Natural killer cell (primary cell): Measurements from ENCODE around the gene NAT9. TPM values are rescaled to one million over a fixed set of nuclear protein-coding genes. Genes with fewer than 3 reads are reported as not detected.

Experiments used
- ATAC-seq, 3 donors: fragments of 150-1000 bp in 2 of 3; fragments of 200-7000 bp in 1 of 3; cut with Tn5 transposase; 1 replicate in 1 of 3; 2 replicates in 2 of 3; pipeline ENCODE4 v1.10.0; 2021; ENCODE audit warnings: mild to moderate bottlenecking in 2 of 3, moderate library complexity in 2 of 3
- DNase-seq, 2 donors: peaks; one replicate each; pipeline versions ENCODE4 v3.0.0 to v3.0.0-alpha.2; 2013 to 2021; ENCODE audit warnings: mixed read lengths in 1 of 2
- H3K27ac ChIP-seq: one replicate; pipeline ENCODE4 v1.5.1; 2013; ENCODE audit warnings: mild to moderate bottlenecking, low read length
- H3K27me3 ChIP-seq: one replicate; pipeline ENCODE4 v1.6.1; 2013; ENCODE audit warnings: low read length; ENCODE audit not compliant: control insufficient read depth, insufficient read depth
- H3K36me3 ChIP-seq: one replicate; pipeline ENCODE4 v1.6.1; 2013; ENCODE audit warnings: low read length; ENCODE audit not compliant: control insufficient read depth, insufficient read depth
- H3K4me1 ChIP-seq: one replicate; pipeline ENCODE4 v1.6.1; 2013; ENCODE audit warnings: low read length; ENCODE audit not compliant: control insufficient read depth, insufficient read depth
- H3K4me3 ChIP-seq: one replicate; pipeline ENCODE4 v1.5.1; 2013; ENCODE audit warnings: low read length
- H3K9me3 ChIP-seq: one replicate; pipeline ENCODE4 v1.6.1; 2013; ENCODE audit warnings: low read length; ENCODE audit not compliant: control insufficient read depth, insufficient read depth
- H3K27ac Mint-ChIP-seq, 2 donors: one replicate each; pipeline ENCODE4 v1.8.0; 2022; ENCODE audit warnings: mild to moderate bottlenecking in 2 of 2, mixed read lengths in 2 of 2, moderate library complexity in 1 of 2
- H3K27me3 Mint-ChIP-seq, 2 donors: one replicate each; pipeline ENCODE4 v1.8.0; 2022; ENCODE audit warnings: low read depth in 2 of 2, mixed read lengths in 2 of 2
- H3K36me3 Mint-ChIP-seq: one replicate; pipeline ENCODE4 v1.8.0; 2022; ENCODE audit warnings: mixed read lengths
- H3K4me1 Mint-ChIP-seq, 2 donors: one replicate each; pipeline ENCODE4 v1.8.0; 2022; ENCODE audit warnings: mixed read lengths in 2 of 2
- H3K4me3 Mint-ChIP-seq: one replicate; pipeline ENCODE4 v1.8.0; 2022; ENCODE audit warnings: mild to moderate bottlenecking, moderate library complexity, mixed read lengths
- H3K9me3 Mint-ChIP-seq, 2 donors: one replicate each; pipeline ENCODE4 v1.8.0; 2022; ENCODE audit warnings: mixed read lengths in 2 of 2
- WGBS: methylation state at CpG from one replicate; pipeline ENCODE4 v1.1.7; 2013; ENCODE audit warnings: missing lambda C conversion rate; ENCODE audit not compliant: insufficient coverage; 5-methylcytosine and 5-hydroxymethylcytosine counted together
- intact Hi-C: fragments of 100-400 bp; cut with micrococcal nuclease; formaldehyde crosslinking; loops from one replicate; pipeline ENCODE4 v1.14.2; 2022
- total RNA-seq, 4 donors: library from RNA; stranded (reverse); fragments of 120-200 nt in 1 of 4; gene quantifications; one replicate each; pipeline versions ENCODE4 v1.2.3 to v1.2.4, GENCODE V29; 2013 to 2022
- TF ChIP-seq, protein P1 (sequence below): fragments of 200-600 bp; IDR thresholded peaks from one replicate; pipeline ENCODE4 v1.8.0; 2022; ENCODE audit warnings: antibody characterized with exemption

Gene NAT9
- total RNA-seq, 3 donors from 2014 or later (not counting 1 experiment from before 2014, with no cell fraction given), result 20.0 to 27.2 (median 24.8) TPM

DNA sequence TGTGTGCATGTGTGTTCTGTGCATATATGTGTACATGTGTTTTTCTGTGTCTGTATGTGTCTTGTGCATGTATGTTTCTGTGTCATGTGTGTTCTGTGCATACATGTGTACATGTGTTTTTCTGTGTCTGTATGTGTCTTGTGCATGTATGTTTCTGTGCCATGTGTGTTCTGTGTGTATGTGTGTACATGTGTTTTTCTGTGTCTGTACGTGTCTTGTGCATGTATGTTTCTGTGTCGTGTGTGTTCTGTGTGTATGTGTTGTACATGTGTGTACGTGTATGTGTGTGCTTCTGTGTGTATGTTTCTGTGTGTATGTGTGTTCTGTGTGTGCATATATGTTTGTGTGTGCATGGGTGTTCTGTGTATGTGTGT, 47.5 kb downstream of the NAT9 start:
- H3K27ac Mint-ChIP-seq, result no peak overlapping the region
- no peak overlapping the region for H3K27ac ChIP-seq
- no peak overlapping the region for H3K4me3 Mint-ChIP-seq
- 94% methylated on average over 3 of the region's 3 CpGs for WGBS
- H3K4me1 Mint-ChIP-seq, result peaks cover 9 to 10% of the 10 kb centered on the region in 2 donors
- no peaks in the 10 kb centered on the region for H3K27me3 Mint-ChIP-seq
- no peaks in the 10 kb centered on the region for H3K36me3 Mint-ChIP-seq
- DNase-seq (no peak), ATAC-seq (no peak)
- peaks cover 50% of the 10 kb centered on the region for H3K4me1 ChIP-seq
- H3K36me3 ChIP-seq, result no peaks in the 10 kb centered on the region
- H3K4me3 ChIP-seq, result no peak overlapping the region
- H3K9me3 Mint-ChIP-seq, result no peaks in the 10 kb centered on the region
- TF ChIP-seq, protein P1, sequence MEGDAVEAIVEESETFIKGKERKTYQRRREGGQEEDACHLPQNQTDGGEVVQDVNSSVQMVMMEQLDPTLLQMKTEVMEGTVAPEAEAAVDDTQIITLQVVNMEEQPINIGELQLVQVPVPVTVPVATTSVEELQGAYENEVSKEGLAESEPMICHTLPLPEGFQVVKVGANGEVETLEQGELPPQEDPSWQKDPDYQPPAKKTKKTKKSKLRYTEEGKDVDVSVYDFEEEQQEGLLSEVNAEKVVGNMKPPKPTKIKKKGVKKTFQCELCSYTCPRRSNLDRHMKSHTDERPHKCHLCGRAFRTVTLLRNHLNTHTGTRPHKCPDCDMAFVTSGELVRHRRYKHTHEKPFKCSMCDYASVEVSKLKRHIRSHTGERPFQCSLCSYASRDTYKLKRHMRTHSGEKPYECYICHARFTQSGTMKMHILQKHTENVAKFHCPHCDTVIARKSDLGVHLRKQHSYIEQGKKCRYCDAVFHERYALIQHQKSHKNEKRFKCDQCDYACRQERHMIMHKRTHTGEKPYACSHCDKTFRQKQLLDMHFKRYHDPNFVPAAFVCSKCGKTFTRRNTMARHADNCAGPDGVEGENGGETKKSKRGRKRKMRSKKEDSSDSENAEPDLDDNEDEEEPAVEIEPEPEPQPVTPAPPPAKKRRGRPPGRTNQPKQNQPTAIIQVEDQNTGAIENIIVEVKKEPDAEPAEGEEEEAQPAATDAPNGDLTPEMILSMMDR, result no peak
- intact Hi-C loops, result no loop called here
- no peaks in the 10 kb centered on the region for H3K27me3 ChIP-seq
- peaks cover 5% of the 10 kb centered on the region for H3K9me3 ChIP-seq

DNA sequence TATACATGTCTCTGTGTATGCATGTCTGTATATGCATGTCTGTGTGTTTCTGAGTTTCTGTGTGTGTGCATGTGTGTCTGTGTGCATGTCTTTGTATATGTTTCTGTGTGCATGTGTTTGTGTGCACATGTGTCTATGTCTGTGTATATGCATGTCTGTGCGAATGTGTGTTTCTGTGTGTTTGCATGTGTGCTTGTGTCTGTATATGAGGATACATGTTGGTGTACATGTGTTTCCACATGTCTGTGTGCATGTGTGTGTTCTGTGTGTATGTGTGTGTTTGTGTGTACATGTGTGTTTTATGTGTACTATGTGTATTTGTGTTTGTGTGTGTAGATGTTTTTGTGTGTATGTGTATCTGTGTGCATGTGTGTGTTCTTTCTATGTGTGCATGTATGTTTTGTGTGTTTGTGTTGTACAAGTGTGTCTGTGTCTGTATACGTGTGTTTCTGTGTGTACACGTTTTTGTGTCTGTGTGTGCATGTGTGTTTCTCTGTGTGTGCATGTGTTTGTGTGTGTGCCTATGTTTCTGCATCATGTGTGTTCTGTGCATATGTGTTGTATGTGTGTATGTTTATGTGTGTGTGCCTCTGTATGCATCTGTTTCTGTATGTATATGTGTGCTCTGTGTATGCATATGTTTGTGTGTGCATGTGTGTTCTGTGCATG, 48.0 kb downstream of the NAT9 start:
- ATAC-seq (no peak), DNase-seq (no peak)
- H3K4me3 Mint-ChIP-seq, result no peak overlapping the region
- H3K4me3 ChIP-seq, result no peak overlapping the region
- H3K27me3 Mint-ChIP-seq, result no peaks in the 10 kb centered on the region
- peaks cover 47% of the 10 kb centered on the region for H3K4me1 ChIP-seq
- H3K27ac Mint-ChIP-seq, result no peak overlapping the region
- H3K4me1 Mint-ChIP-seq, result peaks cover 9 to 12% of the 10 kb centered on the region in 2 donors
- H3K36me3 Mint-ChIP-seq, result no peaks in the 10 kb centered on the region
- no peaks in the 10 kb centered on the region for H3K36me3 ChIP-seq
- no peaks in the 10 kb centered on the region for H3K9me3 ChIP-seq
- 95% methylated on average over 3 of the region's 3 CpGs for WGBS
- TF ChIP-seq, protein P1, result no peak
- no peaks in the 10 kb centered on the region for H3K9me3 Mint-ChIP-seq
- H3K27ac ChIP-seq, result no peak overlapping the region
- intact Hi-C loops, result no loop called here
- no peaks in the 10 kb centered on the region for H3K27me3 ChIP-seq

DNA sequence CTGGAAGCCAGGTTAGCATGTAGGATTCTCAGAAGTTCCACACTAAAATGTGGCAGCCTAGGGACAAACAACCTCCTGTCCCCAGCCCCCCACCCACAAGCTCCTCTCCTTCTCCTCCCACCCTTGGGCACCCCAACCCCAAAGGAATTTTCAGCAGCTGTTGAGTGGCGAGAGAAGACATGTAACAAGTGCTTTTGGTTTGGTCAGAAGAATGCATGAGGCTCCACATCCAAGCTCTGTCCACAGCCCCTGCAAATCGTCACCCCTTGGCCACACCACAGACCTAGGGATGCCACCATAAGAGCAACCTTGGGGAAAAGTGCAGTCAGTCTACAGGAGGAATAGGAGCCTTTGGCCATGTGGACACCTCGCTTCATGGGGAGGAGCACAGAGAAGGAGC, 51.0 kb downstream of the NAT9 start:
- H3K27me3 ChIP-seq, result no peaks in the 10 kb centered on the region
- no peaks in the 10 kb centered on the region for H3K9me3 ChIP-seq
- TF ChIP-seq, protein P1, result no peak
- H3K4me3 ChIP-seq, result no peak overlapping the region
- no peak for DNase-seq
- no peak for ATAC-seq
- H3K4me3 Mint-ChIP-seq, result no peak overlapping the region
- no peaks in the 10 kb centered on the region for H3K36me3 ChIP-seq
- peaks cover 27% of the 10 kb centered on the region for H3K4me1 ChIP-seq
- H3K9me3 Mint-ChIP-seq, result no peaks in the 10 kb centered on the region
- H3K27ac Mint-ChIP-seq, result no peak overlapping the region
- intact Hi-C loops, result no loop called here
- H3K27me3 Mint-ChIP-seq, result peaks cover 3 to 7% of the 10 kb centered on the region in 2 donors
- no peak overlapping the region for H3K27ac ChIP-seq
- H3K36me3 Mint-ChIP-seq, result no peaks in the 10 kb centered on the region
- H3K4me1 Mint-ChIP-seq, result peaks cover 29% of the 10 kb centered on the region in 2 donors
- 100% methylated on average over 3 of the region's 3 CpGs for WGBS

DNA sequence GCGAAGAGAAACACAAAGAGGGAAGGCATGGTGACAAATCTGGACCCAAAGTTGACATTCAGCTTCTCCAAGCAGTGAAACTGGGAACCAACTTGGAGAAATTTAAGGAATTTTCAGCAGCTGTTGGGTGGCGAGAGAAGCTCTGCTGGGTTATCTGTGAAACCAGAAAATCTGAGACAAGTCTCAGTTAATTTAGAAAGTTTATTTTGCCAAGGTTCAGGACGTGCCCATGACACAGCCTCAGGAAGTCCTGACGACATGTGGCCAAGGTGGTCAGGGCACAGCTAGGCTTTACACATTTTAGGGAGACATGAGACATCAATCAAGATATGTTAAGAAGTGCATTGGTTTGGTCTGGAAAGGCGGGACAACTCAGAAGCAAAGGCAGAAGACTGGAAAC, 52.3 kb downstream of the NAT9 start:
- H3K4me1 Mint-ChIP-seq, result peaks cover 32 to 34% of the 10 kb centered on the region in 2 donors
- H3K27ac ChIP-seq, result no peak overlapping the region
- WGBS, result 63% methylated on average over 5 of the region's 5 CpGs
- intact Hi-C loops, result no loop called here
- no peak overlapping the region for H3K4me3 ChIP-seq
- DNase-seq (no peak), ATAC-seq (no peak)
- H3K27me3 Mint-ChIP-seq, result peaks cover 3 to 7% of the 10 kb centered on the region in 2 donors
- no peaks in the 10 kb centered on the region for H3K27me3 ChIP-seq
- H3K36me3 ChIP-seq, result no peaks in the 10 kb centered on the region
- no peak overlapping the region for H3K4me3 Mint-ChIP-seq
- no peaks in the 10 kb centered on the region for H3K36me3 Mint-ChIP-seq
- TF ChIP-seq, protein P1, result no peak
- no peaks in the 10 kb centered on the region for H3K9me3 ChIP-seq
- peaks cover 18% of the 10 kb centered on the region for H3K4me1 ChIP-seq
- H3K27ac Mint-ChIP-seq, result no peak overlapping the region
- no peaks in the 10 kb centered on the region for H3K9me3 Mint-ChIP-seq
